Measurements from ENCODE around the gene PLA2G3.

PLA2G3 gene

GRCh38 chr22:31120230-31120629 lies 20.1 kb downstream of the PLA2G3 start:
- TF ChIP-seq MAX (IDR thresholded peaks at IDR 0.05) (no peak), TAF1 (IDR thresholded peaks at IDR 0.05; ENCODE audit: low read depth) (no peak), USF1 (IDR thresholded peaks at IDR 0.05) (no peak), FOXM1 (IDR thresholded peaks at IDR 0.05; ENCODE audit: borderline replicate concordance, low read depth) (no peak), EGR1 (IDR thresholded peaks at IDR 0.05) (no peak), CEBPB (IDR thresholded peaks at IDR 0.05) (no peak), EP300 (IDR thresholded peaks at IDR 0.05; ENCODE audit: borderline replicate concordance) (no peak), ZBTB7A (IDR thresholded peaks at IDR 0.05; ENCODE audit: low read depth) (no peak), TCF12 (IDR thresholded peaks at IDR 0.05; ENCODE audit: low read depth) (no peak)

- TF ChIP-seq MAX (IDR thresholded peaks at IDR 0.05): no peak
- TF ChIP-seq ZBTB7A (IDR thresholded peaks at IDR 0.05; ENCODE audit: low read depth): no peak
- TF ChIP-seq TCF12 (IDR thresholded peaks at IDR 0.05; ENCODE audit: low read depth): no peak
- TF ChIP-seq EP300 (IDR thresholded peaks at IDR 0.05; ENCODE audit: borderline replicate concordance): no peak
- TF ChIP-seq EGR1 (IDR thresholded peaks at IDR 0.05): no peak
- no peak for TF ChIP-seq FOXM1 (IDR thresholded peaks at IDR 0.05; ENCODE audit: borderline replicate concordance, low read depth)
- TF ChIP-seq REST (IDR thresholded peaks at IDR 0.05; ENCODE audit: low read depth): no peak
- TF ChIP-seq TAF1 (IDR thresholded peaks at IDR 0.05; ENCODE audit: low read depth): no peak
- TF ChIP-seq USF1 (IDR thresholded peaks at IDR 0.05): no peak
- no peak for TF ChIP-seq CEBPB (IDR thresholded peaks at IDR 0.05)
- TF ChIP-seq NFIC (IDR thresholded peaks at IDR 0.05): no peak
- TF ChIP-seq CREB1 (IDR thresholded peaks at IDR 0.05; ENCODE audit: low read depth): no peak
- no peak for TF ChIP-seq RAD21 (IDR thresholded peaks at IDR 0.05; ENCODE audit: low read depth)
- TF ChIP-seq TEAD4 (IDR thresholded peaks at IDR 0.05): no peak
- TF ChIP-seq YY1 (IDR thresholded peaks at IDR 0.05; ENCODE audit: low read depth): no peak
Measured at GRCh38 chr22:31119026-31119717, 21.1 kb downstream of the PLA2G3 start.

GRCh38 chr22:31118046-31118820 lies 22.1 kb downstream of the PLA2G3 start:
- TF ChIP-seq NFIC (IDR thresholded peaks at IDR 0.05): no peak

- TF ChIP-seq MAX (IDR thresholded peaks at IDR 0.05): no peak
- no peak for TF ChIP-seq YY1 (IDR thresholded peaks at IDR 0.05; ENCODE audit: low read depth)
- TF ChIP-seq REST (IDR thresholded peaks at IDR 0.05; ENCODE audit: low read depth): no peak
- TF ChIP-seq TAF1 (IDR thresholded peaks at IDR 0.05; ENCODE audit: low read depth): no peak
- no peak for TF ChIP-seq CEBPB (IDR thresholded peaks at IDR 0.05)
- TF ChIP-seq TEAD4 (IDR thresholded peaks at IDR 0.05): no peak
- no peak for TF ChIP-seq FOXM1 (IDR thresholded peaks at IDR 0.05; ENCODE audit: borderline replicate concordance, low read depth)
- no peak for TF ChIP-seq EGR1 (IDR thresholded peaks at IDR 0.05)
- no peak for TF ChIP-seq USF1 (IDR thresholded peaks at IDR 0.05)
- no peak for TF ChIP-seq EP300 (IDR thresholded peaks at IDR 0.05; ENCODE audit: borderline replicate concordance)
- TF ChIP-seq RAD21 (IDR thresholded peaks at IDR 0.05; ENCODE audit: low read depth): no peak
- no peak for TF ChIP-seq CREB1 (IDR thresholded peaks at IDR 0.05; ENCODE audit: low read depth)
- TF ChIP-seq TCF12 (IDR thresholded peaks at IDR 0.05; ENCODE audit: low read depth): no peak
- TF ChIP-seq NFIC (IDR thresholded peaks at IDR 0.05): no peak
- TF ChIP-seq ZBTB7A (IDR thresholded peaks at IDR 0.05; ENCODE audit: low read depth): no peak
Measured at GRCh38 chr22:31107894-31108218, 32.5 kb downstream of the PLA2G3 start.
